T-helper 22 cell (primary cell): ENCODE results near the gene OR7A10.

Experiments used
- DNase-seq: peaks from one replicate; pipeline ENCODE4 v3.0.0-alpha.2; 2020; ENCODE audit warnings: low read depth

Gene OR7A10

DNA sequence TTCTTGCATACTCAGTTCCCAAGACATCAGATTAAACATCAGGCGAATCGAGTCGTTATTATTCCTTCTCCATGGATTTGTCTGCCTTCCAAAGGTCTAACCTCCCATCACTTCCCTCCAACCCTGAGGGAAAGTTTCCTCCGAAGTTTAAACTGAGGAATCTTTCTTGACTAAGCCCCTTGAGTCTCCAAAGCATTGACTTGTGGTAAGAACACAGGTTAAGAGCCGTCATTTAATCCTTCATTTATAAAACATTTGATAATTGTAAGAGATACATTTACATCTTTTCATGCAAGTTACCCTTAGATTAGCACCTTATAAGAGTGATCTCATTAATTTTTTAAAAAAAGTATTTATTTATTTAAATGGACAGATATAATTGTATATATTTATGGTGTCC lies at the start of gene OR7A10:
TSS of gene OR7A10 (minus strand) at position 101 of the 400 bp plus-strand sequence. CDS start 7,045 bp downstream, outside the sequence.
- DNase-seq: no peak

DNA sequence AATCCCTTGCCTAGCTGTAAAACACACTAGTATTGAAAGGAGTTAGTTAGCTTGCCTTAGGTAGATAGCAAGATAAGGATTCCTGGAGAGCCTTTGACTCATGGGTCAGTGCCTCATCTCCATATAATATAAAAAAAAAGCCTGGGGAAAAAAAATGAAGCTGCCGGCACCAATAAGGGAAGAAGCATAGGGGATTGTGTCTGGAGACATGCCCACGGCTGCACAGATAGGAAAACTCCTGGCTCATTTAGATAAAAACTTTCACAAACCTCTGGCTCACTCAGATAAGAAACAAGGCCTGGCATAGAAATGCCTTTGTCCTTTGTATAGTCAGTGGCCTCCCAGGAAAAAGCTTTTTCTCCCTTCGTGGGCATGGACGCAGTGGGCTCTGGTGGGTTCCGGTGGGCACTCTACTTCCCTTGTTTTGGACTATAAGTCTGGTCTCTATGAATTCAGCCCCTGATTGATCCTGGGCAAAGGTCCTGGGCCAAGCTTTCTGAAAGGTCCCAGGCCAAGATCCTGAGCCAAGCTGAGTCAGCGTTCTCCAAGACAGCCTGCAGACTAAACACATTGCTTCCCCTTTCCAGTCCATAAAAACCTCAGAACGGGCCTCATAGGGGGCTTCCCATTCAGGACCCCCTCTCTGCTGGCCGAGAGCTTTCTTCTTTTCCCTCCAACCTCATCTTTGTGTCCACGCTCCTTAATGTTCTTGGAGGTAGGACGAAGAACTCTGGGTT lies 42.1 kb upstream of the OR7A10 start:
- no peak for DNase-seq

DNA sequence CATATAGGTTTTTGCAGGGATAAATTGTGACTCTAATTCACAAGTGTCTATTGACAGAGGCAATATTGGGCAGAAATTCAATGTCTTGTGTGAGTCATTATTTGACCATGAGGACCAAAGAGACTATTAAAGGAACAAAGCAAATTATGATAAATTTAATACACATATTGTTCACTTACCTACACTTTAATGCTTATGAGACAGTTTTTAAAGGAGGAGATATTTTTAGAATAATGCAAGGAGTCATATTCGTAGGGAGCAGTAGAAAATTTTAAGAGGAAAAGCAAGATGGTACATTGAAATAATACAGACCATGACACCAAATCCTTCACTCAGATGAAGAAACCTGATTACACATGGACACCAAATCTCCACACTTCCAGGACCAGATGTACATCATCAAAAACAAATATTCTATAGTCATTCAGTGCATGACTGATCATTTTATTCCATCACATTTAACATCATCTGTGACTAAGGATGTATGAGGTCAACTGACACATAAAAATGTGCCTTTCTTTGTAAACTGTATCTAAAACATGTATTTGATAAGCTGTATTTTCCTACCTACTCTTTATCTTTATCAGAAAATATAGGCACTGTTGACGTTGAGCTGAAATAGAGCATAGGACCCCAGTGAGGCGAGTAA lies 41.4 kb upstream of the OR7A10 start:
- DNase-seq: no peak

DNA sequence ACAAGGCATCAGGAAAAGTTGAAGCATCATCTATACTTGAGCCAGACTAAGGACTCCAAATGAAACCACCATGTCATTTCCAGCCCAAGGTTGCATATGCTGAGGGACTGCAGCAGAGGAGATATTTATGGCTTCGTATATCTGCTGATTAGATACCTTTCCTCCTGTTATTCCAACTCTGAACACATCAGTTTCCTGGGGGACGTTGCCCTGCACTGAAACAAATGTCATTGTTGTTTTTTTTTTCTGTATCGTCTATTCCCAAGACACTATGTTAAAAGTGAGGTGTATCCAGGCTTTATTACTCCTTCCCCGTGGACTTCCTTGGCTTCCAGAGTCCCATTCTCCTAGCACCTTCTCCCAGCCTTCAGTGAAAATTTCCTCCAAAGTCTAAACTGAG lies 37.3 kb upstream of the OR7A10 start, which contains the start of gene OR7A17:
TSS of gene OR7A17 (minus strand) at position 101 of the 400 bp plus-strand sequence. CDS start 4,777 bp downstream, outside the sequence.
- DNase-seq: no peak

DNA sequence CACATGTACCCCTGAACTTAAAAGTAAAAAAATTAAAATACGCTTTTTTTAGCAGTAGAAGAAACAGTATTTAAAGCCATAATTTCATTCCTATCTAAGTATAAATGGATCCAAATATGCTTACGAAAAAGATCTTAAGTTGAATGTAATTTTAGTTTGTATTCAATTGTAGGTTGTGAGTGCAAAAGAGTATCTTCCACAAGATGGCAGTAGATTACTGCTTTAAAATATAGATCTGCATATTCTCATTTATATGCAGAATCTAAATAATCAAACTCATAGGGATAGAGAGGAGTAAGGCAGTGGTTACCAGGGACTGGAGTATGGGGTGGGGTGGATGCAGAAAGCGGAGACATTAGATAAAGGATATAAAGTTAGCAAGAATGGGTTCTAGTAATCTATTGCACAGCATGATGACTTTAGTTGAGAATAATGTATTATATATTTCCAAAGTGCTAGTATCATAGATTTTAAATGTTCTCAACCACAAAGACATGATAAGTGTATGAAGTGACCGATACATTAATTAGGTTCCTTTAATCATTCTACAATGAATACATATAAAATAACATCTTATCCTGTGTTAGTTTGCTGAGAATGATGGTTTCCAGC lies 23.0 kb upstream of the OR7A10 start:
- DNase-seq: no peak

DNA sequence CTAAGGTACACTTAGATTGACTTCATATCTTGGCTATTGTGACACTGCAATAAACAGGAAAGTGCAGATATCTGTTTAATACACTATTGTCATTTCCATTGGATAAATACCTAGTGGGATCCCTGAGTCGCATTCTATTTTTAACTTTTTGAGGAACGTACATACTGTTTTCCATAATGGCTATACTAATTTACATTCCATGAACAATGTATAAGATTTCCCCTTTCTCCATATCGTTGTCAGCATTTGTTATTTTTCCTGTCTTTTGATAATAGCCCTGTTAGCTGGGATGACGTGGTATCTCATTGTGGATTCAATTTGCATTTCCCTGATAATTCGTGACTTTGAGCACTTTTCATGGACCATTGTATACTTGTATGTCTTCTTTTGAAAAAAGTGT lies 19.8 kb upstream of the OR7A10 start:
- no peak for DNase-seq

DNA sequence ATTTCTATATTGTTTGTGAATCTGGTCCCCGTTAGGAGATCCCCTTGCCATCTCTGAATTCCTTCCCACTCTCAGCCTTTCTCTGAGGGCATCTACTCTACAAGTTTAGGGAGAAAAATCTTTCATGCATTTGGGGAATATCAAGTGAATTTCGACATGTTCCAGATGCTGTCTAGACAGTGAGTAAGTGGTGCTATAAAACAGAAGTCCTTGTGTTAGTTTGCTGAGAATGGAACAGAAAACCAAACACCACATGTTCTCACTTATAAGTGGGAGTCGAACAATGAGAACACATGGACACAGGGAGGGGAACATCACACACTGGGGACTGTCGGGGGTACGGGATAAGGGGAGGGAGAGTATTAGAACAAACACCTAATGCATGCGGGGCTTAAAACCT lies 5.1 kb downstream of the OR7A10 start:
- no peak for DNase-seq

DNA sequence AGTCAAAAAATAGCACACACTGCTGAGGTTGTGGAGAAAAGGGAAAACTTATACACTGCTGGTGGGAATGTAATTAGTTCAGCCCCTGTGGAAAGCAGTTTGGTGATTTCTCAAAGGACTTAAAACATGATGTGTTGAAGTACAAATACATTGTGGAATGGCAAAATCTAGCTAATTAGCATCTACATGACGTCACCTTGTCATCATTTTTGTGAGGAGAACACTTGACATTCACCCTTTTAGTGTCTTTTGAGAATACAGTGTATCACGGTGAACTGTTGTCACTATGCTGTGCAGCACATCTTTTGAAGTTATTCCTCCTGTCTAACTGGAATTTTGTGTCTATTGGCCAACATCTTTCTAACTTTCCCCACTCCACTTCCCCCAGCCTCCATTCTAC lies 5.6 kb downstream of the OR7A10 start:
- DNase-seq: no peak

DNA sequence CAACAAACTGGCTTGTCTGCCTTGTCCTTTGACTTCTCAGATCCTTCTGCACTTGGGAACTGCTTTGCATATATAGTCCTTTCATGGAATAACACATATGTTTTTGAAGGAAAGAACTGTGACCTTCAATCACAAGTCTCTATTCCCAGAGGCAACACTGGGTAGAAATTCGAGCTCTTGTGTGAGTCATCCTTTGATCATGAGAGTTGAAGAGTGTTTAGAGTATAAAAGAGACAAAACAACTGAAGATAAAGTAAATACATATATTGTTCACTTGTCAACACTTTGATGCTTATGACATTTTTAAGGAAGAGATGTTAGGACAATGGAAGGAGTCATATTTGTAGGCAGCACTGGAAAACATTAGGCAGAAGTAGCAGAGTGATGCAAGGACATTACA lies 8.5 kb downstream of the OR7A10 start:
- DNase-seq: no peak

DNA sequence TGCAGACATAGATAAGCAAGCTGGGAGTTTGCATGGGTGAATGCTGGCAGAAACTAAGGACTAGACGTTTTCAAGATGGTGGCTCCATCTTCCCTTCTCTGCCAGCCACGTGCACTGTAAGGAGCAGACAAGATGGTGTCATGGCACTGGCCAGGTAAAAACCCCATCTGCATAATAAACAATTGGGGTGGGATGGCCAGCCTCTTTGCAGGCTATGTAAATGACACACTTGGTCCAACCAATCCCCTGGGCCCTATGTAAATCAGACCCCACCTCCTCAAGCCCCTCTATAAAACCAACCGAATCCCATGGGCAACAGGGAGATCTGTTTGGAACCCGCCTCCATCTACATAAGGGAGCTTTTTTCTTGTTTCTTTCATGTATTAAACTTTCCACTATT lies 11.3 kb downstream of the OR7A10 start:
- DNase-seq: no peak

DNA sequence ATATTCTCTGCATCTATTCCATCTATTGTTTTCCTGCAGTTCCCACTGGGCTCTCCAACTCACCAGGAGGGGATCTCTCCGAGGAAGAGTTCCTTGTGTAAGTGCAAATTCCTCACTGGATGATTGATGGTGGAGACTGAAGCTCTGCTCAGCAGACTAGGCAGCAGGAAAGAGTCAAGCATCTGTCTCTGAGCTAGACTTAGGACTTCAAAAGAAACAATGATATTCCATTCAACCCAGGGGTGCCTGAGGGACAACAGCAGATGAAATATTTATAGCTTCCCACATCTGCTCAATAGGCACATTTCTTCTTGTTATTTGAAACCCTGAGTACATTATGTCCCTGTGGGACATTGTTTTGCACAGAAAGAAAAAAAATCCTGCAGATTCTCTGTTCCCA lies 13.7 kb downstream of the OR7A10 start, which contains the start of the genes OR7A5 and OR7C1:
TSS of gene OR7A5 (minus strand) at position 175 of the 400 bp plus-strand sequence. CDS start 6,944 bp downstream, outside the sequence.
TSS of gene OR7C1 (minus strand) at position 175 of the 400 bp plus-strand sequence. CDS start 35,049 bp downstream, outside the sequence.
- no peak for DNase-seq

DNA sequence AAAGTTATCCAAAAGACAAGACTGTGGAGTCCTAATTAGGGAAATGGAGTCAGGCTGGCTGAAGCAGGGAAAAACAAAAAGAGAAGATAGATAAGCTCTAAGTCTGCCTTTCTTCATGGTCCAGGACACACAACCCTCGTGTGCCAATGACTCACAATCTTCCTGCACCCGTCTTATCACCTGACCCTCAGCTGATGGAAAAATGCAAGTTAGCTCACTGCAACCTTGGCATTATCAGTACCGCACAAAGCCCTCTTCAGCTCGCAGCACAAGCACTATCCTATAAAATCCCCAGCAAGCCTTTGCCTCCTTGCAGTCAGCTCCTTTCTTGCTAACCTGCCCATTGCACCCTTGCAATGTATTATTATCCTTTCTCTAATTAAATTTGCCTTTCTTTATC lies 18.0 kb downstream of the OR7A10 start:
- no peak for DNase-seq

DNA sequence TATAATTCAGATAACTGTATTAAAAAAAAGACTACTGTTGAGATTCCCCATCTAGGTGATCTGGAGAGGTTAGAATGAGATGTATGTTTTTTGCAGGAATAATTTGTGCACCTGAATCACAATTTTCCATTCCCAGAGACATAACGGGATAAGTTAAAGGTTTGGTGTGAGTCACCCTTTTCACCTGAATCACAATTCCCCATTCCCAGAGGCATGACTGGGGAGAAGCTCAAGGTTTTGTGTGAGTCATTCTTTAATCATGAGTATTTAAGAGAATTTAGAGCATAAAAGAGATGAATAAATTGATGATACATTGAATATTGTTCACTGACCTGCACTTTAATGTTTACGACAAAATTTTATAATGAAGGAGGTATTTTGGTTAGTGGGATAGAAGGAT lies 22.7 kb downstream of the OR7A10 start:
- DNase-seq: no peak

DNA sequence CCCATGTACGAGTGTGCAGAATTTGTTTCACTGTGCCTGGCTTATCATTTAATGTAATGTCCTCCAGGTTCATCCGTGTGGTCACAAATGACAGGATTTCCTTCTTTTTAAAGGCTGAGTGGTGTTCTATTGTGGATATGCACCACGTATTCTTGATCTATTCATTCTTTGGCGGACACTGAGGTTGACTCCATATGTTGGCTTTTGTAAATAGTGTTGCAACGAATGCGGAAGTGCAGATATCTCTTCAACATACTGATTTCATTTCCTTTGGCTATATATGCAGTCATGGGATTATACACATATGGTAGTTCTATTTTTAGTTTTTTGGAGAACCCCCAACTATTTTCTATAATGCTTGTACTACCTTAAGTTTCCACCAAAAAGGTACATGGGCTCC lies 26.8 kb downstream of the OR7A10 start:
- no peak for DNase-seq

DNA sequence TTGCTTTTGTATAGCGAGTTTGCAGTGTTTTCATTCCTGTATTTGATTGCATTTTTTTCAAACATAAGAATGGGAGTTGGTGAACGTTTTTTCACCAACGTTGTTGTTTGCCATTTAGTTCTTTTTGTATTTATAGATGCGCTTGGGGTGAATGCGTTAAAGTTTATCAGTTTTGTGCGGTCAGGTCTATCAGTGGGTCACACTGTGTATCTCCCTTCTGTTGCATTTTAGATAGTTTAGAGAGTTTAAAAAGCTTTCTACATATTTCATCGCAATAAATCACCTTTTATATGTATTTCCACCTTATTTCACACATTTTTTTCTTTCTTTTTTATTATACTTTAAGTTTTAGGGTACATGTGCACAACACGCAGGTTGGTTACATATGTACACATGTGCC lies 30.1 kb downstream of the OR7A10 start:
- DNase-seq: no peak

DNA sequence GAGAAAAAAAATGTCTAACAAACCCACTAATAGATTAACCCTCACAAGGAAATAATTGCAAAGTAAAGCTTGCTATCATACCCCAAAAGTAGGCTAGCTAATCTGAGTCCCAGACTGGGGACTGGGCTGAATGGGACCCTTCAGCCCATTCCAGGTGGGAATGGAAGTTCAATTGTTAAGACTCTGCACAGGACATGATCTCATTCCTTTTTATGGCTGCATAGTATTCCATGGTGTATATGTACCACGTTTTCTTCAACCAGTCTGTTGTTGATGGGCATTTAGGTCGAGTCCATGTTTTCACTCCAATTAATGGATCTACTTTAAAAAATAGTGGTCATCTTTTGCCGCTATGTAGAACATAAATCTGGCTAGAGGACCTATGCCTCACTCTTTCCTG lies 31.7 kb downstream of the OR7A10 start:
- no peak for DNase-seq

DNA sequence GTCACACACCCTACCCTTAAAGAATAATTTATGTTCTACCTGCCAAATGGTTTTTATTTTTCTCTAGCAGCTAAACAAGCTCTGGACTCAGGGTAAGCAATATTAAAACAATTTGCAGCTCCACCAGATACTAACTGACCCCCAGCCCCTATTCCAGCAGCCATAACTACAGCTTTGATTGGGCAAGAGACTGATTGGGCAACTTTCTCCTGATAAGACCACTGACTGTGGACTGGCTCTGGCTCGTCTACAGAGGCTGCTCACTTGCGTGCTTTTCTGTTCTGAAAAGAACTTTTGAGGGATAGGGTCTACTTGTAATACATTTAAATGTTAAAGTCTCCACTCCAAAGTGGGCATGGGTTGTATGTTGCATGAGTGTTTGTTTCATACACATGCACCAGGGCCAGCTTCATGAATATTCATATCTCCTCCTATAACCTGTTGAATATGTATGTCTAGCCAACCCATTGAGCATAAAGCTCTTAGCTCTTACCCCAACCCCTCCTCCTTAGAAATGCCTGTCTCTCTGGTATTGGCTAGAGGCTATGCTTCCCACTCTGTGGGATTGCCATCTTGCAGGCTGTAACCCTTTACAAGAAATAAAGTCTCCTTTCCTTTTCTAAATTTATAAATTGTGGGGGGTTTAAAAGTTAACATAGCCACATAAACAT lies 33.6 kb downstream of the OR7A10 start:
- DNase-seq: no peak

DNA sequence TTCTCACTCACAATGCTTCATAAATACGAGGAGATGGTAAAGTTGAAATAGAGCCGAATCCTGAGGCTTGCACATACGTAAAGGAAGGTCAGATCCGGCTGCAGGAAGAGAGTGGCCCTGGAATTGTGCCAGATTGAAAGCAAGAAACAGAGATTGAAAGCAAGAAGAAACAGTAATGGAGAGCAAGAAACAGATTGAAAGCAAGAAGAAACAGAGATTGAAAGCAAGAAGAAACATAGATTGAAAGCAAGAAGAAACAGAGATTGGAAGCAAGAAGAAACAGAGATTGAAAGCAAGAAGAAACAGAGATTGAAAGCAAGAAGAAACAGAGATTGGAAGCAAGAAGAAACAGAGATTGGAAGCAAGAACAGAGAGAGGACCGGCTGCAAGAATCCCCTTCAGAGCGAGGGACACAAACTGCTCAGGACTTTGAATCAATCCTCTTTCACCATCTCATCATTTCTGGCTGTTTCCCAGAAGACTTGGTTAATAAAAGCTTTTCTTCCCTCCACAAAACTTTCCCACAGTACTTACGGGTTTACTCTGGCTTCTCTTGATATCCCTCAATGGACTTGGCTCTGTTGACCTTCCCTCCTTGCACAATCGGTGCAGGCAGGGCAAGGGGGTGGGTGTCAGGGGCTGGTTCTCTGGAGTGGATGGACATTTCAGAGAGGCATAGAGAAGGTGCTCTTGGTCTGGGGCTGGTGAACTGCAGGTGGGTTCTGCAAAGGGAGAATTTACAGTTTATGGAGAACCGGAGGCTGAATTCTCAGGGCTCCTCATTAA lies 39.3 kb downstream of the OR7A10 start:
- no peak for DNase-seq

DNA sequence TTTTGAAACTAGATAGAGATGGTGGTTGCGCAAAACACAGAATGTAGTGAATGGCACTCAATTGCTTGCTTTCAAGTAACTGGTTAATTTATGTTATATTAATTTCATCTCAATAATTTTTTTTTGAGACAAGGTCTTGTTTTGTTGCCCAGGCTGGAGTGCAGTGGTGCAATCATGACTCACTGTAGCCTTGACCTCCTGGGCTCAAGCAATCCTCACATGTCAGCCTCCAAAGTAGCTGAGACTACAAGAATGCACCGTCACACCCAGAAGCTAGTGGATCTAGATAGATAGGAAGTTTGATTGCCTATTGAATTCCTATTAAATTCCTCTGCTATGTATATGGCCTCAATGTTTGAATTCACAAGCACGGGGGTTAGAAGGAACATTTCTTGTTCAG lies 44.0 kb downstream of the OR7A10 start:
- DNase-seq: no peak

DNA sequence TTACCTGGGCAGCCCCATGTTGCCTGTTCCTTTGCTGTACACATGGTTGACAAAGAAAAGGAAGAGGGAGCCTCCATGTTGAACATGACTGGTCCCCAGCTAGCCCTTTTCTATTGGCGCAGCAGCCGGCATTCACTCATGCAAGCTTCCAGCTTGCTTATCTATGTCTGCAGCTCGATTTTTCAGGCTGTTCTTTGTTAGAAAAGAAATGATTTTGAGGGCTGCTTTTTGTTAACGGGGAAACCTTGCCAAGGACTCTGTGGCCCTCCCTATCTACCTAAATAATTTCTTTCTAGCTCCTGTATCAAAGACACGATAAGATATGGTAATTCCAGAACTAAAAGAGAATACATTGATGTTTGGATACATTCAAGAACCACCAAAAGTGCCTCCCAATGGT lies 50.0 kb downstream of the OR7A10 start:
- DNase-seq: no peak

DNA sequence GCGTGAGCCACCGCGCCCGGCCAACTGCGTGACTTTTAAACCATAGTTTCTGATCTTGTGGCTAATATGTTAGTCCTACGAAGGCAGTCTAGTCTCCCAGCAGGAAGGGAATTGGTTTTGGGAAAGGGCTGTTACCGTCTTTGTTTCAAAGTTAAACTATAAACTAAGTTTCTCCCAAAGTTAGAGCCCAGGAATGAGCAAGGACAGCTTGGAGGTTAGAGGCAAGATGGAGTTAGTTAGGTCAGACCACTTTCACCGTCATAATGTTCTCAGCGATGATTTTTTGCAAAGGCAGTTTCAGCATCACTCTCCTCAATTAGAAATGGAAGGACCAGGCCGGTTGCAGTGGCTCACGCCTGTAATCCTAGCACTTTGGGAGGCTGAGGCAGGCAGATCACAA lies 52.7 kb downstream of the OR7A10 start:
- DNase-seq: no peak
